ENCODE results near the gene TMEM95.

- no peak for TF ChIP-seq RXRA (IDR thresholded peaks at IDR 0.05)
- no peak for TF ChIP-seq YY1 (IDR thresholded peaks at IDR 0.05)
- TF ChIP-seq JUND (IDR thresholded peaks at IDR 0.05) = no peak
- TF ChIP-seq, protein P1, sequence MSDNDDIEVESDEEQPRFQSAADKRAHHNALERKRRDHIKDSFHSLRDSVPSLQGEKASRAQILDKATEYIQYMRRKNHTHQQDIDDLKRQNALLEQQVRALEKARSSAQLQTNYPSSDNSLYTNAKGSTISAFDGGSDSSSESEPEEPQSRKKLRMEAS (IDR thresholded peaks at IDR 0.05) = no peak
- TF ChIP-seq, protein P2, sequence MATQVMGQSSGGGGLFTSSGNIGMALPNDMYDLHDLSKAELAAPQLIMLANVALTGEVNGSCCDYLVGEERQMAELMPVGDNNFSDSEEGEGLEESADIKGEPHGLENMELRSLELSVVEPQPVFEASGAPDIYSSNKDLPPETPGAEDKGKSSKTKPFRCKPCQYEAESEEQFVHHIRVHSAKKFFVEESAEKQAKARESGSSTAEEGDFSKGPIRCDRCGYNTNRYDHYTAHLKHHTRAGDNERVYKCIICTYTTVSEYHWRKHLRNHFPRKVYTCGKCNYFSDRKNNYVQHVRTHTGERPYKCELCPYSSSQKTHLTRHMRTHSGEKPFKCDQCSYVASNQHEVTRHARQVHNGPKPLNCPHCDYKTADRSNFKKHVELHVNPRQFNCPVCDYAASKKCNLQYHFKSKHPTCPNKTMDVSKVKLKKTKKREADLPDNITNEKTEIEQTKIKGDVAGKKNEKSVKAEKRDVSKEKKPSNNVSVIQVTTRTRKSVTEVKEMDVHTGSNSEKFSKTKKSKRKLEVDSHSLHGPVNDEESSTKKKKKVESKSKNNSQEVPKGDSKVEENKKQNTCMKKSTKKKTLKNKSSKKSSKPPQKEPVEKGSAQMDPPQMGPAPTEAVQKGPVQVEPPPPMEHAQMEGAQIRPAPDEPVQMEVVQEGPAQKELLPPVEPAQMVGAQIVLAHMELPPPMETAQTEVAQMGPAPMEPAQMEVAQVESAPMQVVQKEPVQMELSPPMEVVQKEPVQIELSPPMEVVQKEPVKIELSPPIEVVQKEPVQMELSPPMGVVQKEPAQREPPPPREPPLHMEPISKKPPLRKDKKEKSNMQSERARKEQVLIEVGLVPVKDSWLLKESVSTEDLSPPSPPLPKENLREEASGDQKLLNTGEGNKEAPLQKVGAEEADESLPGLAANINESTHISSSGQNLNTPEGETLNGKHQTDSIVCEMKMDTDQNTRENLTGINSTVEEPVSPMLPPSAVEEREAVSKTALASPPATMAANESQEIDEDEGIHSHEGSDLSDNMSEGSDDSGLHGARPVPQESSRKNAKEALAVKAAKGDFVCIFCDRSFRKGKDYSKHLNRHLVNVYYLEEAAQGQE (IDR thresholded peaks at IDR 0.05) = no peak
- TF ChIP-seq RAD21 (IDR thresholded peaks at IDR 0.05) = no peak
- TF ChIP-seq HNF4A (conservative IDR thresholded peaks at IDR 0.05) = no peak
Measured at GRCh38 chr17:7311110-7311705, 43.7 kb upstream of the TMEM95 start.
